Hepatocyte (in vitro differentiated cells): ENCODE results near the gene ZNF385C.

ENCODE experiments used
- CTCF ChIP-seq: fragments of 200-600 bp; sonication (generic); IDR thresholded peaks from 2 replicates; pipeline ENCODE4 v1.5.1; 2016; ENCODE audit warnings: antibody characterized with exemption, mild to moderate bottlenecking; ENCODE audit not compliant: poor library complexity
- EZH2 ChIP-seq: fragments of 200-600 bp; sonication (generic); IDR thresholded peaks from 2 replicates; pipeline ENCODE4 v1.6.1; 2016; ENCODE audit warnings: antibody characterized with exemption, mild to moderate bottlenecking, borderline replicate concordance

GRCh38 chr17:42072323-42073187, 25.7 kb downstream of the ZNF385C start:
- TF ChIP-seq CTCF (peak; percentile 1), EZH2 (peak; percentile 87)
